ENCODE results near the gene LARGE1. TPM values are rescaled to one million over a fixed set of nuclear protein-coding genes. Genes with fewer than 3 reads are reported as not detected.

The LARGE1 gene
- total and polyA plus RNA-seq, 2 of the 13 experiments (the other 11 are each of a cell fraction or from before 2014, with no cell fraction given), result 8.4 to 11.0 TPM

GRCh38 chr22:33270596-33270995, 649.7 kb downstream of the LARGE1 start (continued):
- TF ChIP-seq RERE (CRISPR knock-in tag; IDR thresholded peaks at IDR 0.05; ENCODE audit: low read depth), result 0 out of 2 replicates have a peak, but pooled peaks have one; percentile 40
- no peak for TF ChIP-seq SETDB1 (CRISPR knock-in tag; IDR thresholded peaks at IDR 0.05; ENCODE audit: borderline replicate concordance)
- peak; percentile 73 for TF ChIP-seq FOSL2 (CRISPR knock-in tag; IDR thresholded peaks at IDR 0.05)
- no peak for TF ChIP-seq HNF1A (IDR thresholded peaks at IDR 0.05; ENCODE audit: low read depth)
- TF ChIP-seq HNF1A (CRISPR knock-in tag; IDR thresholded peaks at IDR 0.05; ENCODE audit: borderline replicate concordance), result peak; percentile 53; the same call in 1 of the 2 replicates
- no peak for TF ChIP-seq U2AF2 (IDR thresholded peaks at IDR 0.05; ENCODE audit: low read depth, low read length)
- 0 out of 2 replicates have a peak, but pooled peaks have one; percentile 15 for TF ChIP-seq ZFY (CRISPR knock-in tag; IDR thresholded peaks at IDR 0.05)
- no peak for TF ChIP-seq ATAD3A (CRISPR knock-in tag; IDR thresholded peaks at IDR 0.05)
- TF ChIP-seq TCF7L2 (IDR thresholded peaks at IDR 0.05; ENCODE audit: low read depth, low read length), result no peak
- TF ChIP-seq ZC3H13 (CRISPR knock-in tag; IDR thresholded peaks at IDR 0.05), result no peak
- no peak for TF ChIP-seq ZBTB25 (CRISPR knock-in tag; IDR thresholded peaks at IDR 0.05)
- TF ChIP-seq ZNF615 (CRISPR knock-in tag; IDR thresholded peaks at IDR 0.05; ENCODE audit: borderline replicate concordance), result no peak
- TF ChIP-seq ZNF496 (CRISPR knock-in tag; IDR thresholded peaks at IDR 0.05; ENCODE audit: insufficient replicate concordance), result no peak
- TF ChIP-seq ZMYM4 (CRISPR knock-in tag; IDR thresholded peaks at IDR 0.05), result 0 out of 2 replicates have a peak, but pooled peaks have one; percentile 16
- TF ChIP-seq ZNF468 (CRISPR knock-in tag; IDR thresholded peaks at IDR 0.05), result no peak
- peak; percentile 75; the same call in 1 of the 2 replicates for TF ChIP-seq ISL2 (CRISPR knock-in tag; IDR thresholded peaks at IDR 0.05)
- peak; percentile 95 for TF ChIP-seq GFI1 (CRISPR knock-in tag; IDR thresholded peaks at IDR 0.05; ENCODE audit: borderline replicate concordance)
- no peak for TF ChIP-seq SP4 (CRISPR knock-in tag; IDR thresholded peaks at IDR 0.05)
- TF ChIP-seq CREM (IDR thresholded peaks at IDR 0.05), result peak; percentile 40; the same call in 1 of the 2 replicates
- TF ChIP-seq CREM (CRISPR knock-in tag; IDR thresholded peaks at IDR 0.05), result no peak
- no peak for TF ChIP-seq ZNF788 (CRISPR knock-in tag; IDR thresholded peaks at IDR 0.05; ENCODE audit: borderline replicate concordance)
- TF ChIP-seq CHD4 (IDR thresholded peaks at IDR 0.05; ENCODE audit: borderline replicate concordance, low read length), result no peak
